DMS53 treated with DMSO at 0.1 percent for 48 hours (cell line): ENCODE data around the gene WNT3A.
A peak's percentile ranks its signal among the peaks of the same experiment; 100 is the strongest.

ENCODE experiments used
- DNase-seq: peaks from one replicate; lab custom pipeline; 2025; ENCODE audit not compliant: unreplicated experiment; lab: John Stamatoyannopoulos, UW

Gene WNT3A

GRCh38 chr1:228048659-228049298 lies 42.0 kb downstream of the WNT3A start:
- no peak for DNase-seq

DNA sequence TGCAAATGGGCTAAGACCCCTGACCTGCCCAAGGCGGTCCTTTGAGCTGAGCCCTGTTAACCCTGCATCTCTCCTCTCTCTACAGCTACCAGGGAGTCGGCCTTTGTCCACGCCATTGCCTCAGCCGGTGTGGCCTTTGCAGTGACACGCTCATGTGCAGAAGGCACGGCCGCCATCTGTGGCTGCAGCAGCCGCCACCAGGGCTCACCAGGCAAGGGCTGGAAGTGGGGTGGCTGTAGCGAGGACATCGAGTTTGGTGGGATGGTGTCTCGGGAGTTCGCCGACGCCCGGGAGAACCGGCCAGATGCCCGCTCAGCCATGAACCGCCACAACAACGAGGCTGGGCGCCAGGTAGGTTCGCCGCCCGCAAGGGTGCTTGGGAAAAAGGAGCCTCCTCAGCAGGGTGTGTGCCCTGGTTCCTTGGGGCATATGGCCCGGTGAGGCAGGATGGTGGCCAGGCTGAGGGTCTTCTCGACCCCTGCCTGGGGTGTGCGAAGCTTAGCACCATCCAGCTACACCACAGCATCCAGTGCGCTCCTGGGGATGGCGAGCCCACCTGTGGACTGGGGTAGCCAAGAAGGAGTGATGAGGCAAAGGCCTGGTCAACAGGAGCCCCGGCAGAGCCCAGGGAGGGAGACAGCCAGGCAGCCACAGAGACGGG lies 43.9 kb downstream of the WNT3A start:
- DNase-seq, result no peak

DNA sequence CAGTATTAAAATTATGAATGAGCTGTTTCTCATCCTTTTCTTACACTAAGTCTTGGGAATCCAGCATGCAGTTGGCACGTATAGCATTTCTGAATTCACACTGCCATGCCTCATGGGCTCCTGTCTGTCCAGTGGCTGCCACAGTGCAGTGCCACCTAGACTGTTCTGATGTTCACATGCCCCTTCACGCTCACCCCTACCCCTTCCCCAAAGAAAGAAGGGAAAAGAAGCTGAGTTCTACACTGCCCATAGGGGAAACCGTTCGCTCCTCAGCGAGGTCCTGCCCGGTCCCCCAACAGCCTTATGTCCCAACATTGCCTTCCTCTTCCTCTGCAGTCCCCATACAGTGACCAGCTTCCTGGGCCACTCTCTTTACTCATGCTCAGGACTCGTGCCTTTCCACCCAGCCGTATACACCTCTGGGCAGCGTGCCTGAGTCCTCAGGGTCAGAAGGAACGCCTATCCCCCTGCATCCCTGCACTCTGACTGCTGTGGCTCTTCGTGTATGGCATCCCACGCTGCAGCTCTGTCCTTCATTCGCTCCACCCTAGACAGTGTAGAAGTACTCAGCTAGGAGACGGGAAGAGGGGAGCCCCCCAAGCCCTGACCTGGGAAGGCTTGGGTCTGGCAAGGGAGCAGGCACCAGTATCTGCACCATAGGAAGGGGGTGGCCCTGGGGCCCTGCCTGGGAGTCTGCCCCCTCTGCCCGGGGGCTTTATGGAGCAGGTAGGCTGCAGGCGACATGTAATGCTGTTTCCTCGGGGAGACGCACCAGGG lies 51.6 kb downstream of the WNT3A start:
- no peak for DNase-seq

GRCh38 chr1:228058949-228059633 lies 52.3 kb downstream of the WNT3A start:
- peak; percentile 67 for DNase-seq

GRCh38 chr1:228059634-228060457 lies 53.0 kb downstream of the WNT3A start:
- peak; percentile 94 for DNase-seq

DNA sequence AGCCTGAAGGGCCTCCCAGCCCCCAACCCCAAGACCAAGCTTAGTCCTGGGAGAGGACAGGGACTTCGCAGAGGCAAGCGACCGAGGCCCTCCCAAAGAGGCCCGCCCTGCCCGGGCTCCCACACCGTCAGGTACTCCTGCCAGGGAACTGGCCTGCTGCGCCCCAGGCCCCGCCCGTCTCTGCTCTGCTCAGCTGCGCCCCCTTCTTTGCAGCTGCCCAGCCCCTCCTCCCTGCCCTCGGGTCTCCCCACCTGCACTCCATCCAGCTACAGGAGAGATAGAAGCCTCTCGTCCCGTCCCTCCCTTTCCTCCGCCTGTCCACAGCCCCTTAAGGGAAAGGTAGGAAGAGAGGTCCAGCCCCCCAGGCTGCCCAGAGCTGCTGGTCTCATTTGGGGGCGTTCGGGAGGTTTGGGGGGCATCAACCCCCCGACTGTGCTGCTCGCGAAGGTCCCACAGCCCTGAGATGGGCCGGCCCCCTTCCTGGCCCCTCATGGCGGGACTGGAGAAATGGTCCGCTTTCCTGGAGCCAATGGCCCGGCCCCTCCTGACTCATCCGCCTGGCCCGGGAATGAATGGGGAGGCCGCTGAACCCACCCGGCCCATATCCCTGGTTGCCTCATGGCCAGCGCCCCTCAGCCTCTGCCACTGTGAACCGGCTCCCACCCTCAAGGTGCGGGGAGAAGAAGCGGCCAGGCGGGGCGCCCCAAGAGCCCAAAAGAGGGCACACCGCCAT lies 53.8 kb downstream of the WNT3A start:
- no peak for DNase-seq

GRCh38 chr1:228061411-228062084 lies 54.8 kb downstream of the WNT3A start:
- DNase-seq, result no peak

DNA sequence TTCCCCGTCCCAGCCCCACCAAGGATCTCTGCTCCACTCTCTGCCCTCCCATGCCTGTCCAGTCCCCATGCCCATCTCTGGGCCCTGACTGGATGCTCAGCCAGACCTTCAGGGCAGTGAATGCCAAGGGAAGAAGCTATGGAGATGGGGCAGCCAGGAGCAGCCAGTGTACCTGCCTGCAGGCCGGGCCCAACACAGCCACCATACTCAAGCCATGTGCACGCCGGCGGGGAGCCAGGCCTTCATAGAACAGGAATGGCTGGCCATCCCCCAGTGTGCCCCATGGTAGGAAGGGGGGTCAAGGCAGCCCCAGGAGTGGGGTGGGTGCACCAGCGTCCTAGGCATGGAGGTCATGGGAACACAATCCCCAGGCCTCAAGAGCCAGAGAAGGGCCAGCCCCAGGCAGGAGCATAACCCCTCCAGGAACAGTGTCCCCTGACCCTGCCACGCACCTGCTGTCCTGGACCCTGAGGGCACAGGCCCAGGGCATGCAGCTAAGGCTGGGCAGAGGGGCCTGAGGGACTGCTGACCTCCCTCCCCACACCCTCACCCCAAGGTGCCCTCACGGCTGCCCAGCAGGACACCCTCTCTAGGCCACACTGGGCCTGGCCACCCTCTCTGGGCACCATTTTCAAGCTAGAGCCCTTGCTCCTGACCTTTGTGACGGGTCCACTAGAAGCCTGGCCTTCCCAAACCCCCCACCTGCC lies 55.4 kb downstream of the WNT3A start:
- DNase-seq, result no peak

DNA sequence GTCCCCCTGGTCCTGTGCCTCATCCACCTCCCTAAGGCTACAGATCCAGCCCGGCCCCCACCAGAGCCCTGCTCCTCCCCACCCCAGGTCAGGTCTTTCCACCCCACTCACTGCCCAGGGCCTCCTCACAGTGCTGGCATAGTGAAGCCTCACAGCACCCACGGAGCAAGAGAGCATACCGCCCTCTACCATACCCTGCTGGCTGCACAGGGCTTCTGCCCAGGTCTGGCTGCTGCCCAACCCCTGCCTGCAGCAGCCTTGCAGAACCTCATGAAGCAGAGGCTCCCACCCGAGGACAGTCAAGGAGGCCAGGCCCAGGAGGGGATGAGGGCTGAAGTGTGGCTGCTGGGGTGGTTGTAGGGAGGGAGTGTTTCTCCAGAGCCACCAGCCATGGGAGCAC lies 56.0 kb downstream of the WNT3A start:
- no peak for DNase-seq

- no peak for DNase-seq
Measured at GRCh38 chr1:228063251-228064191, 56.7 kb downstream of the WNT3A start.

GRCh38 chr1:228064296-228064695 lies 57.5 kb downstream of the WNT3A start:
- no peak for DNase-seq

DNA sequence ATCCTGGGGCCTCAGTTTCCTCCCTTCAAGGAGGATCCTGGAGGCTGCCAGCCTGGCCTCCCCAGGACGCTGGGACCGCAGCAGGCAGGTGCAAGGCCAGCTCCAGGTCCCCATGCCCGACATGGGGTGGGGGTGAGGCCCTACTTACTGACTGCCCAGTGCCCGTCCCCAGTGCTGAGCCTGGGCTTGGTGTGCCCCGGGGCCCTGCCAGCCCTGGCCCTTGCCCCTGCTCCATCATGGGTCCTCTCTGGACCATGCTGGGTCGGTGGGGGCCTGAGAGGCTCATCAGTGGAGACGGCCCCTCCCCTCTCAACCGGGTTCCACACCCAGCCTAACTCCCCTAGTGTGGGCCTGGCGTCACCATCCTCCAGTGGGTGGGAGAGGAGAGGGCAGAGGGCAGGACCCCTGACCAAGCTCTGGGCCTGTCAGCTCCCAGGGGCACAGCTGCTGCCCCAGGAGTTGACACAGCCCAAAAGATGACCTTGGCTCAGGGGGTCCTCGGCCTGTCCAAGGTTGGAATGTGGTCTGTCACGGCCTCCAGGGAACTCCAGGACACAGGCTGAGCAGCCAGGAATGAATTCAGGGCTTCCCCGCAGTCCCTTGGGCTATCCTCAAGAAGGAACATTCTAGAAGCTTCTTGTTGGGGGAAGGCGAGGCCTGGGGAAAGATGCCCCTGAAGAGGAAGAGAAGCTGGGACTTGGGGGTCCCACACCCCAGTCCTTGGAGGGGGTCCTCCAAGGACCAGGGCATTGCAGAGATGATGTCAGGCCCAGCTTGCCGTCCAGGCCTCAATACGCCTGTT lies 58.1 kb downstream of the WNT3A start:
- no peak for DNase-seq

DNA sequence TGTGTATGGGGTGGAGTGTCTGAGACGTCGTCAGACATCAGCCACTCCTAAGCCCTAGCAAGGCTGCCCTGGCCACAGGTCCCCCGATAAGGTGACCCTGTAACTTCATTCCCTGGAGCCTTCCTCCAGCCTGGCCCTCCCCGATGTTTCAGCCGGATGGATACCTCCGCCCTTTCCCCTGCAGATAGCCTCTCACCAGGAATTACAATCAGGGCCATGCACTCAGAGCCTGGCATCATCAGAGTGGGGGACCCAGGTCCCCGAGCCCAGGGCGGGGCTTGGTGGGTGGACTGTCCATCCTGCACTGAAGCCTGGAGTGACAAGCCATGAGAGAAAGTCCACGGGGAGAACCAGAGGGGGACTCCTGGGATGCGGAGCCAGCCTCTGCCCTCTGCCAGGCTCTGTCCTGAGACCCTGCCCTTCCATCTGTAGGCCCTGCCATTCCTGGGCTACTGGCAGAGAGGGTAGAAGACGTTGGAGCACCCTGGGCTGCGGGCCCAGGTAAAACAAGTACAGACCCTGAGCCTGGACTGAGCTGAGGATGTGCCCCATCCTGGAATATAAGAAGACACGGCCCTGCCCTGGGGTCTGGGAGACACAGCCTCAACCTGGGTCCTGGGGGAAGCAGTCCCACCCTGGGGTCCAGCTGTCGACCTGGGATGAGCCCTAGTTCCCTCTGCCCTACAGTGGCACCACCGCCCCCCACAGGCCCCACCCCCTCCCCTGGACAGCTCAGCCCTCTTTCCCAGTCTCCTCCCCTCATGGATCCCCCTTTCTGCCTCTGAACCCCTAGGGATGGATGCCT lies 58.9 kb downstream of the WNT3A start:
- no peak for DNase-seq

GRCh38 chr1:228066416-228066815 lies 59.6 kb downstream of the WNT3A start:
- no peak for DNase-seq

DNA sequence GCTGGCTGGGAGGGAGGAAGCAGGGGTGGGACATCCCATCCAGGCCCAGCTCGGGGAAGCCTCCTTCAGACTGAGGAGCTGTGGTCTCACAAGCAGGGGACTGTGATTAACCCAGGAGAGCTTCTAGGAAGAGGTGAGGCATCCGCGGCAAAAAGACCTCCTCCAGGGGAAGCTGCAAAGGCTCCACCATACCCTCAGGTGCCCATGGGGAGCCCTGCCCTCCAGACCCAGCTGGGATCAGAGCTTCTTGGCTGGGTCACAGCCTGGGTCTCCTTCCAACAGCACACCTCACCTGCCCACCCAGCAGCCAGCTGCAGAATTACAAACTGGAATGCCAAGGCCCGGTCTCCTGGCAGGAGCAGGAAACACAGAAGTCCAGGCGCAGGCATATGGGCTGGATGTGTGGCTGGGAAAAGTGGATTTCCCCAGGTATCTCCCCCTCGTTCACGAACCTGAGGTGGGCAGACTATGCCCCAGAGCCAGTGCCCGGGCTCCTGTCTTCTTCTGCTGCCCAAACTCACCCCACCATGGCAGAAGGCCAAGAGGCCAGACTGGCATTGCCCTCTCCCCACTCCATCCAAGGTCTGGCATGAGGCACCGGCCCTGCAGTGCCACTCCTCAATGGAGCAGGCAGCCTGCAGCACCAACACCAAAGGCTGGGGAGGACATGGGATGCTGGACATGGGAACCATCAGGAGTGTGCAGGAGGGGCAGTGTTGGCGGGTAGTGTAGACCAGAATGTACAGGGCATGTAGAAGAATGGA lies 60.3 kb downstream of the WNT3A start:
- DNase-seq, result no peak
